ACC112 (cell line): ENCODE results near the gene PCP4.

Experiments
- H2AFZ ChIP-seq: fragments of 200-600 bp; sonication (generic); one replicate; pipeline ENCODE4 v1.6.0; 2017; ENCODE audit warnings: antibody characterized with exemption, low read length; ENCODE audit not compliant: unreplicated experiment
- H3K27ac ChIP-seq: fragments of 200-600 bp; sonication (generic); 2 replicates; pipeline ENCODE4 v1.5.1; 2014; ENCODE audit warnings: low read depth, mild to moderate bottlenecking, antibody characterized with exemption, low read length, moderate library complexity
- H3K27me3 ChIP-seq: fragments of 200-600 bp; sonication (generic); 2 replicates; pipeline ENCODE4 v1.6.1; 2014; ENCODE audit warnings: mild to moderate bottlenecking, antibody characterized with exemption, low read length, moderate library complexity, mixed read lengths; ENCODE audit not compliant: insufficient read depth
- H3K36me3 ChIP-seq: fragments of 200-600 bp; sonication (generic); 2 replicates; pipeline ENCODE4 v1.6.1; 2016; ENCODE audit warnings: mild to moderate bottlenecking, antibody characterized with exemption, low read length, moderate library complexity, mixed read lengths; ENCODE audit not compliant: insufficient read depth
- H3K4me1 ChIP-seq: fragments of 200-600 bp; sonication (generic); one replicate; pipeline ENCODE4 v1.6.1; 2016; ENCODE audit warnings: low read length, mixed read lengths; ENCODE audit not compliant: insufficient read depth, unreplicated experiment, control insufficient read depth
- H3K4me3 ChIP-seq: fragments of 200-600 bp; sonication (generic); 2 replicates; pipeline ENCODE4 v1.5.1; 2014; ENCODE audit warnings: mild to moderate bottlenecking, low read depth, low read length
- H3K79me2 ChIP-seq: fragments of 200-600 bp; sonication (generic); one replicate; pipeline ENCODE4 v1.6.0; 2016; ENCODE audit warnings: low read length; ENCODE audit not compliant: control insufficient read depth, unreplicated experiment, insufficient read depth

Gene PCP4

GRCh38 chr21:39845571-39846130 lies 21.6 kb upstream of the PCP4 start:
- Histone ChIP-seq H3K36me3 (no peaks in the 10 kb centered on the region), H3K4me3 (no peak overlapping the region), H3K27ac (no peak overlapping the region), H3K4me1 (no peaks in the 10 kb centered on the region), H3K27me3 (no peaks in the 10 kb centered on the region), H3K79me2 (no peaks in the 10 kb centered on the region), H2AFZ (no peak overlapping the region)

GRCh38 chr21:39847877-39848276 lies 19.4 kb upstream of the PCP4 start:
- H3K4me1 ChIP-seq = no peaks in the 10 kb centered on the region
- H3K4me3 ChIP-seq = no peak overlapping the region
- H3K36me3 ChIP-seq = no peaks in the 10 kb centered on the region
- no peak overlapping the region for H3K27ac ChIP-seq
- H3K79me2 ChIP-seq = no peaks in the 10 kb centered on the region
- no peak overlapping the region for H2AFZ ChIP-seq
- no peaks in the 10 kb centered on the region for H3K27me3 ChIP-seq

- Histone ChIP-seq H3K27ac (no peak overlapping the region), H3K36me3 (no peaks in the 10 kb centered on the region), H3K4me1 (no peaks in the 10 kb centered on the region), H3K79me2 (no peaks in the 10 kb centered on the region), H3K27me3 (no peaks in the 10 kb centered on the region), H2AFZ (no peak overlapping the region), H3K4me3 (no peak overlapping the region)
These were observed 18.1 kb upstream of the PCP4 start for GRCh38 chr21:39849014-39849655.

DNA sequence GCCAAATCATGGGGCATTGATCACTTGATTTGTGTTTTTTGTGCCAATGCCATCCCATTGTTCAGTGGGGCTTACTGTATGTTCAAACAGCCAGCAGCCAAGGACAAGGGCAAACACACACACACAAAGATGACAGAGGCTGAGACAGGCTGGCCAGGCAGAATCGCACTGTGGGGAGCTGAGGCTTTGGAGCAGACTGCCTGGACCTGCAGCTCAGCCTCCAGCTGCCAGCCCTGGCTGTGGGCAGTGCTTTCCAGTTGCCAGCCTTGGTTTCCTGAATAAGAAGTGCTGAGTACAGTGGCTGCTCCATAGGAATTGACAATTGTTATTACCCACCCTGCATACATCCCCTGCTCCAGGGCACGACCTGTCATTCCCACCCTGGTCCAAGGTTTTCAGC lies 16.9 kb upstream of the PCP4 start:
- H3K4me3 ChIP-seq = no peak overlapping the region
- H3K79me2 ChIP-seq = no peaks in the 10 kb centered on the region
- H3K27me3 ChIP-seq = no peaks in the 10 kb centered on the region
- H3K4me1 ChIP-seq = no peaks in the 10 kb centered on the region
- no peak overlapping the region for H2AFZ ChIP-seq
- no peaks in the 10 kb centered on the region for H3K36me3 ChIP-seq
- H3K27ac ChIP-seq = no peak overlapping the region

DNA sequence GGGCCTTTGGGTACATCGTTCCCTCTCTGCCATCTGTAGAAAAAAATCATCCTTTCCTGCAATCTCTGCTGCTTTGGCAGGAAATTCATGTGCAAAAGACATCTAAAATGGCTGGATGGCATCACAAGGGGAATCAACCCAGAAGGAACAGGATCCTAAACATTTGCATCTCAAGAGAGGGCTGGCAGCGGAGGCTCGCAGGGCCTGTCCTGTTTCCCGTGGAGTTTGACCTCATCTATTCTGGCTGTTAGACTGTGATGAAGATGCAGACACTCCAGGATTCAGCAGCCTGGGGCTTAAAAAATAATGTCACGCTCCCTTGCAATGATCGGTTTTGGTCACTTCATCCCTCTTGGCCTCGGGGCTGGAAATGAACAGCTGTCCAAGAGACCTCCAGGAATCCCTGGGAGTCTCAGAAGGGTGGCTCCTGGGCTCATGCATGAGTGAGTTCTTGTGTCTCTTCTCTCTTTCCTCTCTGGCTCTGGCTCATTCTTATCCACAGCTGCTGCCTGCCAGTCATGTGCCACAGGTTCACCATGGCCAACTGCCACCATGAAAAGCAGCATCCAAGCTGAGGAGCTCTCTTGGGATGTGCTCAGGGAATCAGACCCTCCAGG lies 16.1 kb upstream of the PCP4 start:
- H2AFZ ChIP-seq = no peak overlapping the region
- H3K36me3 ChIP-seq = no peaks in the 10 kb centered on the region
- H3K27me3 ChIP-seq = no peaks in the 10 kb centered on the region
- H3K4me1 ChIP-seq = no peaks in the 10 kb centered on the region
- H3K79me2 ChIP-seq = no peaks in the 10 kb centered on the region
- no peak overlapping the region for H3K27ac ChIP-seq
- H3K4me3 ChIP-seq = no peak overlapping the region

DNA sequence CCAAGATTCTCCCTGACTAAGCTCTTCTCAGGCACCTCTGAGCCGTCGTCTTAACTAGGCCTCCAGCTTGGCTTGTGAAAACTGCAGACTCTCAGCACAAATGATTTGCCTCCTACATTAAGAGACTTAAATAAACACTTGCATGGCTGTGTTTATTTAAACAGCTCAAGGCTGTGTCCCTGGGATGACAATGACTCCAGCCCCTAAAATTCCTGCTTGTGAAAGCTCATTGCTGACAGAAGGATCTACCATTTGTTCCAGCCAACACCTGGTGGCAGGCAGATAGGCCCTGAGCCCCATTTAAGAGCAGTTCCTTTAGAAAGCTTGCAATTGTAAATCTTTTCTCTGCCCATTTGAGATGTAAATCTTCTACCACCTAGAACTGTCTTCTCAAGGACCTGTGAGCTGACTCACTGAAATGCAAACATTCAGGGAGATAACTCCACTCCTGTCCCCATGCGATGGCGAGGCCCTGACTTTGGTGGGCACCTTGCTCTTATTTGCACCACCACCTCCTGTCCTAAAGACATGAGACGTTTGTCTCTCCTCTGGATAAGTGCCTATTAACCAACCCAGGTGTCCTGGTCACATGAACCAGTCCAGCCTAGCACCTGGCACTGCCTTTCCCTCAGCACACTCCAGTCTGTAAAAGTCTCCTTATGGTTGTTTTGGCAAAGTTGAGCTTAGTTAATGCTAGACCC lies 15.1 kb upstream of the PCP4 start:
- Histone ChIP-seq H3K36me3 (no peaks in the 10 kb centered on the region), H3K4me3 (no peak overlapping the region), H2AFZ (no peak overlapping the region), H3K79me2 (no peaks in the 10 kb centered on the region), H3K27ac (no peak overlapping the region), H3K4me1 (no peaks in the 10 kb centered on the region), H3K27me3 (no peaks in the 10 kb centered on the region)

DNA sequence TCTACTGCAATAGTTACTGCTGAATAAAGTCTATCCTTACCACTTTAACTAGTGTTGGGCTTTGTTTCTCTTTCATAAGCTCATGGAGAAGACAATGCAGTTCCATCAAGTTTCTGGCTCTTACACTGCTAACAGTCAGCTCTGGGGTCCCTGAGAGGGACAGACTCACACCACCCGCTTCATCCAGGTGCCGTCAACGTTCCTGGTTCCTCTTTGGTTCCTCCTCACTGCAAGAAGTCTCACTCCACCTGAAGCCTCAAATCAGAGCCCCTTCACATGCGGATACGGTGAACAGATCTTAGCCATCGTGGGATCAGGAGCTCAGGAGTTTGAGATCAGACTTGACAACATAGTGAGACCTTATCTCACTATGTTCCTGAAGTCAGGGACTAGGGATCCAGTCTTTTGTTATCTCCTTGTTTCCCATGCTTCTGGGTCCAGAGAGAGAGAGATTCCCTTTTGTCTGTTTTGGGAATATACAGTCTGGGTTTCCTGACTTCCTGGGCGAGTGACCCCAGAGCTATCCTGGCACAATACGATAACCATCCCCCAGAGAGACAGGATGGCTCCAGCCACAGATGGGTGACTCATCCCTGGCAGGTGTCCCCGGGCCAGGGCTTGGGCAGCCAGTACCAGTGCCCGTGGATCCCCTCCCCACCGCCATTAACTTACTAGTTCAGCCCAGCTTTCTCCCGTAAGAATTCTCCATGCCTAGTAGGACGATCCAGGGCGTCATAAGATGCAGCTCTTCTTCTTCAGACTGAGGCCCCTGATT lies 14.3 kb upstream of the PCP4 start:
- H3K4me1 ChIP-seq = no peaks in the 10 kb centered on the region
- H2AFZ ChIP-seq = no peak overlapping the region
- no peaks in the 10 kb centered on the region for H3K36me3 ChIP-seq
- no peaks in the 10 kb centered on the region for H3K79me2 ChIP-seq
- no peaks in the 10 kb centered on the region for H3K27me3 ChIP-seq
- H3K27ac ChIP-seq = no peak overlapping the region
- H3K4me3 ChIP-seq = no peak overlapping the region

DNA sequence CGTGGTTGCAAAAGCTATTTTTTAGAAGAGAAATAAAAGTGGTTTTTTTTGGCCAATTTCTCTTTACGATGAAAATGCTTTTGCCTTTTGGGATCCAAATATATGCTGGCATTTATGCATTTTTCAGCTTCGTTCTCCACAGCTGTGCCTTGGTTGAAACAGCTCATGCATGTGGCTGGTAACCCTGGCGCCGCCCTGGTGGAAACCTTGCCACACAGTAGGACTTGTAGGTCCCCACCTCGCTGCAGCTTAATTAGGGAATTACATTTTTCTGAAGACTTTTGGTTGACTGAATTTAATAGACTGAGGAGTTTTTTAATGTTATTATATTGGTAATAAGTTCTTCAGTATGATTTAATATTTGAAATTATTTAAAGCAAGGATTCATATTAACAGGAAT lies 12.7 kb upstream of the PCP4 start:
- Histone ChIP-seq H3K36me3 (no peaks in the 10 kb centered on the region), H3K27me3 (no peaks in the 10 kb centered on the region), H3K79me2 (no peaks in the 10 kb centered on the region)

DNA sequence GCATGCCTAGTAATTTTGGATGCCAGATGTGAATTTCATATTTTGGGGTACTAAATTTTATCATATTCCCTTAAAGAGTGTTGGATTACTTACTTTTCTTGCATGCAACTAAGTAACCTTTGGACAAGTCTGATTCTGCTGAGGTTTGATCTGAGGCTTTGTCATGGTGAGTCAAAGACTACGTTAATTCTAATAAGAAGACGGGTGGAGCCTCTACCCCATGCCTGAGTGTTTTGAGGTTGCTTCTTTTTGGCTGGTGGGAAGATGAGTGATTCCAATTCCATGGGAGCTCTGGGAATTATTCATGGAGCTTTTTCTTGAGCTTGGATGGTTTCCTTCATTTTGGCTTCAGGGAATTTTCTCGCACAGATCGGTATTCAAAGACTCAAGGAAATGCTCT lies 11.6 kb upstream of the PCP4 start:
- no peak overlapping the region for H3K4me3 ChIP-seq
- H2AFZ ChIP-seq = no peak overlapping the region
- H3K27ac ChIP-seq = no peak overlapping the region
- H3K4me1 ChIP-seq = no peaks in the 10 kb centered on the region
- H3K79me2 ChIP-seq = no peaks in the 10 kb centered on the region
- no peaks in the 10 kb centered on the region for H3K27me3 ChIP-seq
- H3K36me3 ChIP-seq = no peaks in the 10 kb centered on the region

More for the DNA sequence above, 12.7 kb upstream of the PCP4 start:
- Histone ChIP-seq H3K27ac (no peak overlapping the region), H2AFZ (no peak overlapping the region), H3K4me1 (no peaks in the 10 kb centered on the region), H3K4me3 (no peak overlapping the region)

DNA sequence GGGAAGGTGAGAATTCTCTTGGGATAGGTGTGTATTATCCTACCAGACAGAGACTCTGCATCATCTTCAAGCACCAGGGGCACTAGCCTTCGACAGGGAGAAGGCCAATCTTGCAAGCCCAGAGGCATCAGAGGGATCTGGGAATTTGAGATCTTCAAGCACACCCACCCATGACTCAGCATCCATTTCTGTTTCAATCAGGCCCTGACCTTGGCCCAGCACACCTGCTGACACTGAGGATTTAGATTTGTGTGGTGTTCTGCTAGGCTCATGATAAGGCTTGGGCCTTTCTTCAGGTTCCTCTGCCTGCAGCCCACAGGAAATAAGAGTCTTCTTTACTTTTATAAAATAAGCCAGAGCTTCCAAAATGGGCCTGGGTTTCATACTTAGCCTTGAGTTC lies 6.6 kb upstream of the PCP4 start:
- Histone ChIP-seq H3K36me3 (no peaks in the 10 kb centered on the region), H3K27ac (no peak overlapping the region), H3K79me2 (no peaks in the 10 kb centered on the region), H3K4me3 (no peak overlapping the region), H2AFZ (no peak overlapping the region), H3K27me3 (no peaks in the 10 kb centered on the region), H3K4me1 (no peaks in the 10 kb centered on the region)
